ENCODE measurements around the gene VPS51.
"Not testable (repeated sequence)": the region's sequence is repeated elsewhere in the genome, so short reads cannot be mapped to it uniquely, and the experiment has no call there.

GRCh38 chr11:65150131-65150508 is 54.1 kb downstream of the VPS51 start:
- not testable (repeated sequence) for TF ChIP-seq CTCF (IDR thresholded peaks at IDR 0.05; ENCODE audit: low read depth, low read length); EZH2phosphoT487 (IDR thresholded peaks at IDR 0.05; ENCODE audit: low read depth)

Data from OCI-LY3 (cell line).